Femur (tissue), 1 donor: ENCODE results near the gene SPATS2.

Experiments
- DNase-seq: peaks from one replicate; pipeline ENCODE4 v3.0.0-alpha.2; 2017

Gene SPATS2

GRCh38 chr12:49560695-49561094, 193.4 kb downstream of the SPATS2 start:
- no peak for DNase-seq

DNA sequence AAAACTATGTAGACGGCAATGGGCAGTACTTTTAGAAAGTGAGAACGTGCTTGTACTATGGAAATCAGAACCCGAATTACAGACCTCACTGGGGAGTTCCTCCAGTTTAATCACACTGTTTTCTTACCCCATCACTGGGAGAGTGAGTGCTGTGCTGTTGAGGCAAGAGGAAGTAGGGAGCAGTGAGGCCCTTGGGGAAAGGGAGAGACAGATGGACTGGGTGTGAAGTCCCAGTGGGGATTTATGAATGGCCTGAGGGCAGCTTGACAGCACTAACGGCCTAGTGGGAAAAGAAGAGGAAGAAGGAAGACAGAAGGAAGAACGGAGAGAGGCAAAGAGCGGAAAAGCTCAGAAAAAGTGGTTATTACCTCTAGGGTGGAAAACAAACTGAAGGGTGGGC, 195.0 kb downstream of the SPATS2 start:
- DNase-seq, result no peak

DNA sequence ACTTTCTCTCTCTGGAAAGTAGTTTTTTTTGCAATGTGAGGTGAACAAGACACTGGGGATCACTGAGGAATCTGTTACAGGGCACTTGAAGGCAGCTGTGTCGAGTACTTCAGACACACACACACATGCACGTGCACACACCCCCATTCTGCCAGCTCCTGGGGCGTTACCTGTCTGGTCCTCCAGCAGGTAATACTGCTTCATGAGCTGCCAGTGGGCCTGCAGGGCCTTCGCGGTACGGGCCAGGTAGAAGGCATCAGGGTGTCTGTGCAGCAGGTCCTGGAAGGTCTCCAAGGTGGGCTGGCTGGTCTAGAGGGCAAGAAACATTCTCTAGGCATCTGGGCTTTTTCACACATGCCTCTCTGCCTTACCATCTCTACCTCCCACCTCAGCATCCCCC, 195.6 kb downstream of the SPATS2 start:
- no peak for DNase-seq

DNA sequence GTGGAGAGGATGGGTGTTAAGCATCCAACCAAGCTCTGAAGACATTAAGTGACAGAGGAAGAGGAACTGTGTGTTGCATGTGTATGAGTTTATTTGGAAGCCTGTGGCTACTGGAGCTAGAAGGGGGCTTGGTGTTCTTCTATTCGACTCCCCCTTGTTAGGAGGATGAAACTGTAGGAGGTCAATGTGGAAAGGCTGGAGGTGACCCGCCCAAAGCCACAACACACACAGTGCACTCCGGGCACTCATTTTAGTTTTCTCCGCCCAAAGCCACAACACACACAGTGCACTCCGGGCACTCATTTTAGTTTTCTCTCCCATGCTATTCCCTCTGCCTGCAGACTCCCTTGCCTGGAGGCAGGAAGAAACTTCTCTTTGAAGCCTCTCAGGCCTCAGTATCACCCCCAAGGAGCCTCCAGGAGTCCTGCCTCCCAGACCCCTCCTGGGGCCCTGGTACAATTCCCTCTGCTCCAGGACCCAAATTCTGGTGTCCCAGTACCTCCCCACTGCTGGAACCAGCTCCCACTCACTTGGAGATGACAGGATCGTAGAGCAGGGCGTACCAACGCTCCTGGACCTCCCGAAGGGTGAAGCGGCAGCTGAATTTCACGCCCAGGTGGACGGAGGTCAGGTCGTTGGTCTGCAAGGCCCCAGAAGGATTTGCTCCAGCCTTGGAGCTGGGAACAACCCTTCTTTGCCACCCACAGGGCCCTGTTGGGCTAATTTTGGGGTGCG, 196.9 kb downstream of the SPATS2 start:
- DNase-seq, result no peak

- DNase-seq, result no peak
Measured at GRCh38 chr12:49564686-49565405, 197.6 kb downstream of the SPATS2 start.

- peak; percentile 39 for DNase-seq
Measured at GRCh38 chr12:49565406-49566265, 198.4 kb downstream of the SPATS2 start.

DNA sequence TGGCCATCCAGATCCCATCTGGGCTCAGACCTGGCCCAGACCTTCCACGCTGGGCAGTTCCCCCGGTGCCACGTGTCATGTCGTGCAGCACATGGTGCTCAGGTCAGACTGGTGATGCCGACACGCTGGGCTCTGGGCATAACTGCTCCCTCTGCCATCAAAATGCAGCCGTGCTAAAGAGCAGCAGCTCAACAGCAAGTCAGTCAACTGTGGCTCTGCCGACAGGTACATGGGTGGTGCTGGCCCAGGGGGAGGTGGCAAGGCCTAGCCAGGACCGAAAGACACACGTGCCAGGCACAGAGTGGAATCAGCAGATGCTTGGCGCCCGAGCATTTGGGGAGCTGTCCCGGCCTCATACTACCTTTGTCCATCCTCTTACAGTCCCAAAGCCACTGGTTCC, 199.1 kb downstream of the SPATS2 start:
- no peak for DNase-seq

- DNase-seq, result no peak
Measured at GRCh38 chr12:49567302-49567610, 200.0 kb downstream of the SPATS2 start.

- peak; percentile 93 for DNase-seq
Measured at GRCh38 chr12:49567611-49568441, 200.6 kb downstream of the SPATS2 start, which contains the start of gene MCRS1. Gene MCRS1, minus strand, starts transcription at chr12:49568142. Its CDS starts 1,411 bp downstream, at chr12:49566731.

- no peak for DNase-seq
Measured at GRCh38 chr12:49568442-49569162, 201.3 kb downstream of the SPATS2 start.
